Measurements from ENCODE around the gene PDGFA.

- TF ChIP-seq POLR2AphosphoS5 (IDR thresholded peaks at IDR 0.05; ENCODE audit: low read depth, low read length) (no peak), TAF1 (IDR thresholded peaks at IDR 0.05; ENCODE audit: borderline replicate concordance, insufficient read depth, low read length) (no peak), SIN3A (IDR thresholded peaks at IDR 0.05; ENCODE audit: borderline replicate concordance, insufficient read depth, low read length) (no peak)
These were observed 39.0 kb downstream of the PDGFA start for GRCh38 chr7:480531-481218.
